ENCODE data around the gene FOXF1.

The FOXF1 gene

DNA sequence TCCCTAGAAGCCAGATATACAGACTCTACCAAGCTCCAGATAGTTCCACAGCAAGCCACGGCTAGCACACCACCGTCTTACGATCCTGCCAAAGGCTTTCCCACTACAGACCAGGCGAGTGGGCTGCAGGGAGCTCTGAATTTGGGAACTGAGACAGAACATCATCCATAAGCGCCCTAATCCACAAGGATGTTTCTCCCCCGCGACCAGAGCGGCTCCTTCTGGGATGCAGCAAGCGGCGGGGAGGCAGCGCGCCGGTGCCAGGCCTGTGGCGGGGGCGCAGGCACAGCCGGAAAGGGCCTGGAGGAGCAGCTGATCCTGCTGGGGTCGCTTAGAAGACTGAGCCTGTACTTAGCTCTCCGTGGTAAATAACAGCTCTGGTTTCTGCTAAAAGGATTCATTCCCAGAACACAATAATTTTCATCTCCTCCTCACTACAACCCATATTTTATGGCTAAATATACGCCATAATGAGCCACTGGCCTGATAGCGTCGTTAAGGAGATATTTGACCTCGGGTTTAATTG is 16.2 kb upstream of the FOXF1 start:
- no peak for DNase-seq

DNA sequence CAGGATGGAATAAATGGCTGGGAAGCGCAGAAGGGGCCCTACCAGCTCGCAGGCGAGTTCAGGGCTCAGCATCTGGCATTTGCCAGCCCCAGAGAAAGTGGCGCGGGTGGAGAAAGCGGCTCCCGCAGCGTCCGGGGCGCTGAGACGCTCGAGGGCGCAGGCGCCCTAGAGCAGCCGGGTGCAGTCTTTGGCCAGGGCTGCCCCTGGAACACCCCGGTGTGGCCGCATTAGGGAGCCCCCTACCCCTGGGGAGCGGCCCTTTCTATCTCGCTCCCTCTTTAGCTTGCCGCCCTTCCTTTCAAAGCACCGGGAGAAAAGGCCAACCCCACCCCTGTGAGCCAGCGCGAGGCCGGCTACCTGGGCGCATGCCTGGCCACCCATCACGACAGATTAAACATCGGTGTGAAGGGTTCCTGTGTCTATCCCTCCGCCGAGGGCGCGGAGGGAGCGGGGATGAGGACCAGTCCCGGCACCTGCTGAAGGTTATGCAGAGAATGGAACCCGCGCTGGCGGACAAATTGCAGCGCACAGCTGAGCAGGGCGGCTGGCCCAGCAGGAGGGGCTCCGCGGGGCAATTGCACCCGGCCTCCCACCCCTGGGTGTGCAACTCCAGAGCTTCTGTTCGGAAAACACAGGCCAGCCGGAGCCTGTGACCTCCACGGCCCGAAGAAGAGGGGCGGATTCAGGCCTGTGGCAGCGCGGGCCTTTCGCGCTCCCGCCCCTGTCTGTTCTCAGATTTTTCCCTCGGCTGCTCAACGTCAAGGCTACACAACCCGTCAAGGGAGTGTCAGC is 15.6 kb upstream of the FOXF1 start:
- no peak for DNase-seq

DNA sequence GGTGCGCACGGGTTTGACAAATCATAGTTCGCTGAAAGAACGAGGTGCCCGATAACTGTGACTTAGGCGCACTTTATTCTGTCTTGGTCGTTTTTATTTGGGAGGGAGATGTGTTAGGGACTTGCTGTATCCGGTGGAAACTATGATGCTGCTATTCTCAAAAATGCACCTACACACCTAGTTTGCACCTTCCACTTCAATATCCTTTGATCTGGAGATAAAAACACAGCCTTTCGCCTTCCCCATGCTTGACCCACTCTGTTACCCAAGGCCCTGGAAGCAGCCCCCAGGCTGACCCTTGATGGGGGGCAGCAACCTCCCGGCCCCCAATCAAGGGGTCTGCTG is 15.0 kb upstream of the FOXF1 start:
- DNase-seq: no peak

DNA sequence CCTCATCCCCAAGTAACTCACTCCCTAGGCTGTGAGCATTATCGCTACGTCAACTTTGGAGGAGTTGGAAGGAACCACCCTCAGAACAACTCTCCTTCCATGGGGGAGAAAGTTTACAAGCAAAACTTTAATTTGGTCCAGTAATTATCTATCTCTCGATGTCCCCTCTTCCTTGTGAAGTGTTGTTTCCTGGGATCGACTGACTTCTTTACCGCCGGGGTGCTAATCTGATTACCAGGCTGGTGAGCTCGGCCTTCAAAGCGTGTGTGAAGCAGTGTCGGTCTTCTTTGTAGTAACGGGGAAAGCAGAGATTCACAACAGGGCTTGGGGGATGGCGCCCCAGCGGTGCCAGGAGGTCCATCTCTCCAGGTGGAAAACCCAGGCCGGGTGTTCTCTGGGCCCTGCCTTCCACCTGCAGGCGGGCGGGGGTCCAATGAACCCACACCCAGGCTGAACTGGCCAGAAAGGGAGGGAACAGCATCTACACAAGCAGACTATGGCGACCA is 14.5 kb upstream of the FOXF1 start:
- no peak for DNase-seq

DNA sequence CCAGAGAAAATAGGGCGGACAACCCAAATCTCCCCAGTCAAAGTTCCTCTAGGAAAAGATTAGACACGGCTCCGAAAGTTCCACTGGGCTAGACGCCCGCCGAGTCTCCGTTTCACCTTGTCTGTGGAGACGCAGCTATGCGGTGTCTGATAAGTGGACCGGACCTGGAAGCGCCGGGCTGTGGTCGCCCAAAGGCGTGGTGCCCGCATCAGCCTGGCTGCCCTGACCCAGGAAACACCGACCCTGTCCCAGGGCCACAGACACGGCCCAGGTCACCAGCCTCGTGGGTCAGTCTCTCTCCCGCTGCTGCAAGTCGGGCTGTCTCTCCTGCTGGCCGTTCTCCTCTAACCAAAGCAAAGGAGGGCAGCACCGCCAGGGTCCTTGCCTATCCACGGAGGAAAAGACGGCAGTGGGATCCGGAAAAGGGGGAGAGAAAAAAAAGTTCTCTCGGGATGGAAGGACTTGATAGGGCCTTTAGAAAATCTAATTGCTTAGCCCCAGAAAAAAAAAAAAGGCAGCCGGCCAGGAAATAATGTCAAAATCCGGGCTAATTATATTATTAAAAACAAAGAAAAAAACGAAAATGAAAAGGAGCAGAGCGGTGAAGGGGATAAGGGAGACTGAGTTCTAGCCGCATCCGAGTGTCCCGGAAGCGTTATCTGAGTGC is 13.9 kb upstream of the FOXF1 start:
- DNase-seq: no peak

DNA sequence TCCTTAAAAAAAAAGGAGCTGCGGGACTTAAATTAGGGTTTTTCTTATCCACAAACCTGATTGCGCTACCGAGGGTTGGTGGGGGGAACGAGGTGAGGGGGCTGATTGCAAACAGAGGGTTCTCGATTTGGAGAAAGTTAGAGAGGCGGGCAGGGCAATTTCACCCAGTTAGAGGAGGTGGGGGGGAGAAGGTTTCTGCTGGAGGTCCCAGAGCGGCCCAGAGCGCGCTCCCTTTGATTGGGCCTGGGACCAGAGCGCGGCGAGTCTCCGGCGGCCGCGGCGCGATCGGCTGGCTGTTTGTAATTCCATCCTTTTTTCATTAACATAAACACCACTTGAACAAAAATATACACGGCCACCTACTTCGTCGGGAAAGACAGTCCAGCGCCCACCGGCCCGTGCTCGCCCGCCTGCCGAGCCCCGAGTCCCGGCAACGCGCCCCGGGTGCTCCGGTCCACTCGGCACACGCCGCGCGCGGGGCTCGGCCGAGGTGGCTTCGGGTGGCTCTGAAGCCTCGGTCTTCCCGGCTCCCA is 13.3 kb upstream of the FOXF1 start:
- DNase-seq: no peak

DNA sequence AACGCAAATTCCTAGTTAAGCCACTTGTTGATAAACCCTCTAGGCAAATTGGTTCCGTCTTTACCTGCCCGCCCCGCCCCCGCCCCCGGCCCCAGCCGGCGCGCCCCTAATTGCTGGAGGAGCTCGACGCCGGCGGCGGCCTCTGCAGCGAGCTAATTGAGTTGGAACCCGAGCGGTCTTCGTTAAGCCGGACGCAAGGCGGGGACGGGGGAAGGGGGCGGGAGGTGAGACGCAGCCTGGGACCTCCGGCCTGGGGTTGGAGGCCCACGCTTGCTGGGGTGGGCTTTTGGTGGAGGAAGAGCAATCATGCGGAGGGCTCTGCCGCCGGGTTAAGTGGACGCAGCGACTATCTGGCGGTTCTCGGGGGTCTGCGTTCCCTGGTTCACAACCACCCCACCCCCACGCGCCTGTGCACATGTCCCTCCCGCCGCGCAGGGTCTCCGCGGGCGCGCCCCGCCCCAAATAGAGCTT is 12.7 kb upstream of the FOXF1 start:
- DNase-seq: no peak

DNA sequence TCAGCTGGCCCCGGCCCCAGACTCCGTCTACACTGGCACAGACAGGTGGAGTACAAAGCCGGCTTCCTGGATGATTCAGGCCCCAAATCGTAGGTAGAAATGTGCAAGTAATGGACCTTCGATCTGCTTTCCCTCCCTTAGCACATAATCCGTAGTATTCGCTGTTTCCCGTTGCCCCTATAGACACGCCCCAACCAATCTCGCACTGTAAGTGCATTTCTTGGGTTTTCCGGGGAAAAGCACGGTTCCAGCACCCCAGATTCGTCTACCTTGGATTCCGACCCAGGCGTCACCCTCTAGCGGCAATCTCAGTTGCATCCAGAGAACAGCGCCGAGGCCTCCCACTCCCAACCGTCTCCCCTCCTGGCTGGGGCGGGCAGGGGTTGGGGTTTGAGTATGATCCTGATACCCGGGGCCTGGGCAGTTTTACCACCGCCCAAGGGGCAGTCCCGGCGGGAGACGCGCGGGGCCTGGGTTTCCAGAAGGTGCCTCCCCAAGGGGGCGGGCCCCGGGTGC is 12.1 kb upstream of the FOXF1 start:
- no peak for DNase-seq

DNA sequence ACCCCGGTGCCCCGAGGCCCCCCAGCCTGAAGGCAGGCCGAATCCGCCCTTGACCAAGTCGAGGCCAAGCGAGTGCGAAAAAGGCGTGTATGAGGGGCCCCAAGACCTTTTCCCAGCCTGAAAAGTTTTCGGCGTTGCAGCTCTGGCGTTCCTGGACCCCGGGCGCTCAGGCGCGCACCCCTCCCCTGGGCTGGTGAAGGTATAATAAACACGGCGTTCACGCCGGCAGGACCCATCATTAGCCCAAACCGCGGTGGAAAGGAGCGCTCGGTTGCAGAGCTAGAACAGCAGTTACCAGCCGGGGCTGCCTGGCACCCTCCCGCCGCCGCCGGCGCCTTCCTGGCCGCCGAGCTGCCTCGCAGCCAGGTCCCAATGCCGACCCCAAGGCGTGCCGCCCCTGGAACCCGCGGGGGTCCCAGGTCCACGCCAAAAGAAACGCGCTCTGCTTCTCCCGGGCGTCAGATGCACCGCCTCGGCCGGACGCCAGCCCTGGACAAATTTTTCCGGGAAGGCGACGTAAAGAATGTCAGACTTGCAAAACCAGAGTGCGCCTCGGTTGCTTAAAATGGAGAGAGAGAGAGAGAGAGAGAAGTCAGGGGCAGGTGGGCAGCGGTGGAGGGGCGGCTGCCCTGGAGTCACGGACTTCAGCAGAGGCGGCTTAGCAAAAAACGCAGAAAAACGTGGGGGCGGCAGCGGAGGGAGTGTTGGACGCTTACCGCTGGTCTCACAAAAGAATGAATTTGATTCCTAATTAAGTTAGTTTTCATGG is 11.5 kb upstream of the FOXF1 start:
- no peak for DNase-seq

DNA sequence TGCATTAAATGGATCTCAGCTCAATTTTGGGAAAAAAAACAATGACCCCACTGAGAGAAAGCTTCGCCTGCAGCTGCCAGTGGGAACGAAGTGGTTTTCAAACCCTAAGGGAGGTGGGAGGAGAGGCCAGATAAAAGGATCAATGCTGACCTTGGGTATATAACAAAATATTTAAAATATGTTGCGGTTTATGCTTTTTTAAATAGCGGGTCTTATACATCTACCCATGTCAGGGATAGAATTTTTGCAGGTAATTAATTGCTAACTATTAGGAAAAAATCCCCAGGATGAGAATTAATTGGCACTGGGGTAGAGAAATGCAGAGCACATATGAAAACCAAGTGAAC is 10.9 kb upstream of the FOXF1 start:
- no peak for DNase-seq

DNA sequence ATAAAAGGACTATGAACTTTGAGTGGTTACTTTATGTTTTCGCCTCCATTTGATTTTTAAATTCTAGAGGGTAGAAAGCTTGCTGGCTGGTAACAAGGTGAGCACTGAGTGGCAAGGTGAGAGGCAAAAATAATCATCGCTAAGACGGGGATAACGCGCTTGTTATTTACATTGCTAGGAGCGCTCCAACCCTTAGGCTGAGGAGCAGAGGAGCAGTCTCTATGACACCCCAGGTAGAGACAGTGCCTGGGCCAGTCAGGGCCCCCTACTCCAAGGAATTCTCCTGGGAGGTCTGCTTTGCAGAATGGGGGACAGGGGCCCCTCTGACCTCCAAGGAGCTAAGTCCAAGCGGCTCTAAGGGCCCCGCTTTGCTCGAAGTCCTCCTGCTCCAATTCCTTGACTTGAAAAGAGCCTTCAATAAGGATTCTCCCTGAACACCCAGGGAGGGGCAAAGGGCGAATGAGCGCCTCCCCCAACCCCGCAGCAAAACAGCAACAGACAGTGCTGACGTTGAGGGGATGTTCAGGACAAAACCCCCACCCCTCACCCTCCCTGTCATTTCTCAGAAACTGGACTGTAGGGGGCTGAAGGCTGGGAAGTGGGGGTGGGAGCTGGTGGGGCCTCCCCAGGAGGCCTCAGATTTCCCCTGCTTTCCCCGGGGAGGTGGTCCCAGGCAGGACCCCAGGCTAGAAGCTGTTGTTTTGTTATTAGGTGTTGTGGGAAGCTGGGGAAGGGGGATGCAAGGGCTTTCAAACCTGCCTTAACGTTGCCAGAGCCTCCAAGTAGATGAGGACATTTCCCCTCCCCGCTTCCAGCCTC is 10.2 kb upstream of the FOXF1 start:
- no peak for DNase-seq

DNA sequence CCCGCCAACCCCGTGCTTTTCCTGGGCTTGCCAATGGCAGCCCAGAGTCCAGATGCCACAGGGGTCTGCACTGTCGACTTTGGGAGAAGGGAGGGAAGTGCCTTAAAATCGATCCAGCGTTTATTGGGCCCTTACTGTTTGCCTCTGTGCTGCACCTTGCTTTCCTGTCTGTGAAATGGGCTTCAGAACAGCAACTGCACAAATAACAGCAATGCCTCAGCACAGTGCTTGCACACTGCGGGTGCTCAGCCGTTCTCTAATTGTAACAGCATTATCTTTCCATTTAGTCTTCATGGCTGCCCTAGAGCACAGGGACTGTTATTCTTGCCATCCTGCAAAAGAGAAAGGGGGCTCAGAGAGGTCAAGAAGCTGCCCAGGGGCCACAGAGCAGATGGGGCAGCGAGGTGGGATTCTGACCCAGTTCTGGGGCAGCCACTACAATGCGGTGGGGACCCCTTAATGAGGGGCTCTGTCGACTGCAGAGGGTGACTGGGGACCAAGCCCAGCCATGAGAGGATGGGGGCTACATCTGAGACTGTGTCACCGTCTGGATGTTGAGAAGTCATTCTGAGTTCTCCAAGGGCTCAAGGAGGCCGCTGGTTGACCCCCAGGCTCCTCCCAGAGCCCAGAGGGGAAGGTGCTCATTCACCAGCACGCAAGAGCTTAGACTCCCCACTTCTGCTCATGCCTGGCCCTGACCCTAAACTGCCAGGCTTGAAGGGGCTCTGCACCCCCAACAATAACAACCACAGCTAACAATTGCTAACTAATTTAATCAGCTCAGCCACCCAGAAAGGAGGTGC is 9.4 kb upstream of the FOXF1 start:
- DNase-seq: no peak

DNA sequence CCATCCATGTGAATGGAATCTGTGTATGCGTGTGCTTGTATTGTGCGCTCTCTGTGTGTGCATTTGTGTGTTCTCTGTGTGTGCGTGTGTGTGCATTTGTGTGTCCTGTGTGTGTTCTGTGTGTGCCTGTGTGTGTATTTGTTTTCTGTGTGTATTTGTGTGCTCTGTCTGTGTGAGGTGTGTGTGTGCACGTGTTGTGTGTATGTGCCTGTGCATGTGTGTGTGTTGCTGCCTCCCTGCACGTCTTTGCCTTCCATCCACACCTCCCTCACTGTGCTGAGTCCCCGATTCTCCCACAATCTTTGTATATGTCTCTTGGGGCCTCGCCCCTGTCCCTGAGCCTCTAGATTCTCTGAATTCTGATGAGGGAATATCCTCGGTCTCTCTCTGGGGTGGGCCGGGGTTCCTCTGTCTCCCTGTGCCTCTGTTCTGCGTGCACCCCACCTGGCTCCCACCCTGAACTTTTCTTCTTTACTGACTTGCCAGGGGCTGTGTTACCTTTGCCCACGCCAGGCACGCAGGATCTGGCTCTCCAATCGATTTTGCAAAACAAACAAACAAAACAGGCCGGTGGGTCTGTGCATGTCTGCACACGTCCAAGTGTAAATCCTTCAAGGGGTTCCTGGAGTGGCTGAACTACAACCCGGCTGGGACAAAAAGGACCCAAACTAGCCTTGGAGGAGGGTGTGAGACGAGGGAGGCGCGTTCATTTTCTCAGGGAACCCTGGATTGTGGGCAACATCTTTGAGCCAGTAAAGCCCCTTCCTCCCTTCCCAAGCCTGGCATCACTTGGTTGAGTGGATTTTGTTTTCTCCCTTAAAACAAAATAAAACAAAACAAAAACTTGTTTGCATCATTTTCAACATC is 8.1 kb upstream of the FOXF1 start:
- no peak for DNase-seq

DNA sequence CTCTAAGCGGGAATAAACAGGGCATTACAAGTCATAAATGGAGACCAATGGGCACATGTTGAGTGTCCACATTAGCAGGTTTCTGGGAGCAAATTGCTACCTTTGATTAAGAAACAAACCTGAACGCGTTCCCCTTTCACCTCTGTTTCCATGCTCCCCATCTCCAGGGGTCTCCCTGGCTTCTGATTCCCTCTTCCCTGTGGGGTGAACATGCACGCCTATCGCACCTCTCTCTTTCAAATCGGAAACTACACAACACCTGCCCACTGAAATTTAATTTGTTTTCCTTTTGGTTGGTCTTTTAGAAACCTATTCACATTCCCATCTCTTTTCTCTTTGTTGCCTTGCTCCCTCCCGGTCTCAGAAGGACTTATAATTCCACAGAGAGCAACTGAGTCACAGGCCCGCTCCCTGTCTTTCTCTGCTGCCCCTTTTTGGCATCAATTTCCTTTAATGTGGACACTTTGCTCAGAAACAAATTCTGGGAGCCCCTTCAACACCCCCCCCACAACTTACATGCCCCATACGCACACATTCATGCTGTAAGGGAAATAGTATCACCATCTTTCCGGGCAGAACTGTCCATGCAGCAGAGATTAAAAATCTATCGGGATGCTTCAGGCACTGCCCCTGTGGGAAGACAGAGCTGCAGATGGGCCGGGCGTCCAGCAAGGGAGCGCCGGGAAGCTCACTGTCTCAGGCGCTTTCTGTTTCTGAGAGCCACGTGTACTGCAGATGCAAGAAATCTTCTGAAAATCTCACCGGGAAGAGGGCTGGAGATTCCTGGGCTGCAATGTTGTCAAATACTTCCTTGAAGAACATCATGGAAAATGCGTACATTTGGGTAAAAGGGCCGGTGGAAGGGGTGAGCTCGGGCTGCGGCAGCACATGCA is 7.2 kb upstream of the FOXF1 start:
- no peak for DNase-seq

DNA sequence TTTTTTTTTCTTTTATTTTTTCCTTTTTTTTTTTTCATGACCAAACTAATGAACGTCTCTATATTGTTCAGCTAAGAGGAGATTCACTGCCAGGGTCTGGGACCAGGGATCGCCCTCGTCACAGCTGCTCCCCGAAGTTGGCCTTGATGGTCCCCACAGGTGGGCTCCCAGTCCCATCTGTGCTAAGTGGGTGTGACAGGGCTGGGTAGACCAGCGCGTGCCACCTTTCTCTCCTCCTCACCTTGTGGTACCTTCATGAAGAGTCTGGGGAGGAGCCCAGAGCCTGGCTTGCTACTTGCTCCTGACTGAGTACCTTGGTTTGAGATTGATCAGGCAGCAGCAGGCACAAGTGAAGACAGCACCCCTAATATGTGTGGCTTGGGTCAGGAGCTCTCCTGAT is 6.5 kb upstream of the FOXF1 start:
- no peak for DNase-seq

DNA sequence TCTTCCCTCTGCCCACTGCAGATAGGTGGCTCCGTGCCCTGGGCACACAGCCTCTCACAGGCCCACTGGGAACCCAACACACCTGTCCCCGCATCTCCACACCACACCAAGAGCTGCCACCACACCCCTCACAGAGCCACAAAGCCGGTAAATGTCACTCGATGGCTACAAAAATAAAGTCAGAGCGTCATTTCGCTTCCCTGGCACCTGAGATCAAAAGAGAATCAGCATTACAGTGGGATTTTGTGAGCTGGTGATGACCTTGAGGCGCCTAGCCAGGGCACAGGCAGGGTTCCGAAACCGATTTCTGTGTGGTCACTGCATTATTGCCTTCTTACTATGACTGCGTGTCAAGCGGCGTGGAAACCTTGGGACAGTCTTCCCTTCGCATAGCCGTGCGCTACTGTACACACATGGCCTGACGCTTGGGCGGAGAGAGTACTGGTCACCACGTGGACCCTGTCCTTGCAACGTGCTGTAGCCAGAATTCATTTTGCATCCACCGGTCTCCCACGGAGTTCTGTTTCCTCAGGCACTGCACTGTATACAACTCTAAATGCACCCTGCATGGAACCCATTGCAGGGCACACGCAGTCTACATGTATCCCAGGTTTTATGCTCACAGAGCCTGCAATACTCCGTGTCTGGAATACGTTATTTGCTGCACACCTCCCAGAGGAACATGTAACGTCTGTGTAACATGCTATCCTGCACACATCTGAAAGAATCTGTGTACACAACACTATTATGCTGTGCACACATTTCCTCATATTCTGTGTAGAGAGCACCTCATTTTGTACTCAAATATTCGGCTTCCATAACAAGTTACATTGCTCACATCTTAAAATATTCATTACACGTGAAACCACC is 5.8 kb upstream of the FOXF1 start:
- DNase-seq: no peak

DNA sequence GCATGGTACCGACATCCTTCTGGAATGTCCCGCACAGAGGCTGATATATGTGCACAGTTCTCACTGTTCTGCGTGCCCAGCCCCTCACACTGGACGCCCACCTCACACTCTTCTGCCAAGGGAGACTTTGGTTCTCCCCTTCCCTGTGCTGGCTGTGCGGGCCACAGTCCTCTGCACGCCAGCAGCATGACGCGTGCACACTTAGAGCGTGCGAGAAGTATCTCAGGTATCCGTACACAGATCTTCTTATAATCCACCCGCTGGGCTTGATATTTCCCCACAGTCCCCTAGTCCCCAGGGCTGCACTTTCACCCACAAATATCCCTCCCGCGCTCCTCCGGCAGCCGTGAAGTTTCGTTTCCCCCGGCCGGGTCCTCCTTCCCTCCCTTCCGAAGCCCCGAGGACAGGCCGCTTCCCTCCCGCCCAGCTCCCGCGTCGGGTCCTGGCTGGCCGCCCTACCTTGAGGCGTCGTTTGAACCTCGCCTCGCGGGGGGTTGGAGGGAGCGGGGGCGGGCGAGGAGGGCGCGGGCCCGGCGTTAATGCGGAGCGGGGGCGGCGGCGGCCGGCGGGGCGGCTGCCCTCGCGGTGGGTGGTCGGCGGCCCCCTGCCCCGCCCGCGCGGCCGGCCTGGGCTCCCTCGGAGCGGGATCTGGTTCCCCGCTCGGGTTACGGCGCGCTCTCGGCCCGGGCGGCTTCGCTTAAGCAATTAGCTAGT is 5.0 kb upstream of the FOXF1 start:
- no peak for DNase-seq
